Measurements from ENCODE around the gene PPFIBP2.

The PPFIBP2 gene

GRCh38 chr11:7555052-7555699 is 41.4 kb downstream of the PPFIBP2 start:
- DNase-seq, result no peak

GRCh38 chr11:7558046-7558445 is 44.2 kb downstream of the PPFIBP2 start:
- DNase-seq, result no peak

- no peak for DNase-seq
Observed at GRCh38 chr11:7559398-7560283, 45.8 kb downstream of the PPFIBP2 start.

GRCh38 chr11:7561562-7561961 is 47.8 kb downstream of the PPFIBP2 start:
- no peak for DNase-seq

DNA sequence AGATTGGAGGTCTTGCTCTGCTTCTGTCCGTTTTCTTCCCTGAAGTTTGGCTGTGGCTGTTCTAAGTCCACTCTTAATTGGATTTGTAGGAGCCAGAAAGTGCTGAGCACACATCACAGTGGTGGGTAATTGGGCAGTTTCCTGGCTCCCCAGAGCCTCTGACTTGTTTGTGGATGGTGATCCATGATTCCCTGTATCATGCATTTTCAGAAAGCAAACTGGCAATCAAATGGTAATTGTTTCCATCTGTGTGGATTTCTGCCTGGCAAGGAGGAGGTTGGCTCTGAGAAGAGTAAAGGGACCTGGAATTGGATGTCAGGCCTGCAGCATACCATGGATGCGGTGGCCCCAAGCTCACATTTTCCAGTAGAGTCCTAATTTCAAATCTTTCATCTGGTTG is 49.5 kb downstream of the PPFIBP2 start:
- DNase-seq, result no peak

- DNase-seq, result no peak
Observed at GRCh38 chr11:7564803-7565202, 51.0 kb downstream of the PPFIBP2 start.

- no peak for DNase-seq
Observed at GRCh38 chr11:7567311-7567710, 53.5 kb downstream of the PPFIBP2 start.

DNA sequence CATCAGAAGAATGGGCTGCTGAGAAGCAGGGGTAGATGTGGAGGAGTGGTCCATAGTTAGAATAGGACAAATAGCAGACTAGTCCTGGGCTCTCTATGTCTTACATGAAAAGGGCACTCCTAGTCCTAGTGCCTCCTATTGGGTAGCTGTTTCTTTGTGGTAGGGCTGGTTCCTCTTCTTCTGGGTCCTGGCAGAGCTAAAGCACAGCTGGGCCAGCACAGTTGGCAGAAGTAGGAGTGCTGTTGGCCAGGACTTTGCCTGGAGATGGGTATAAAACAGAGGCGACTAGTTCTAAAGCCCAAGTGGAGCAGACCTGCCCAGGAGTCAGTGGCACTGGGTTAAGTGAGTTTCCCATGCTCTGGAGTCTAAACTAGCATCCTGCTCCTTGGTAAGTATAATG is 55.2 kb downstream of the PPFIBP2 start:
- no peak for DNase-seq

- DNase-seq, result no peak
Observed at GRCh38 chr11:7570241-7570640, 56.4 kb downstream of the PPFIBP2 start.

- no peak for DNase-seq
Observed at GRCh38 chr11:7570938-7571521, 57.2 kb downstream of the PPFIBP2 start.

DNA sequence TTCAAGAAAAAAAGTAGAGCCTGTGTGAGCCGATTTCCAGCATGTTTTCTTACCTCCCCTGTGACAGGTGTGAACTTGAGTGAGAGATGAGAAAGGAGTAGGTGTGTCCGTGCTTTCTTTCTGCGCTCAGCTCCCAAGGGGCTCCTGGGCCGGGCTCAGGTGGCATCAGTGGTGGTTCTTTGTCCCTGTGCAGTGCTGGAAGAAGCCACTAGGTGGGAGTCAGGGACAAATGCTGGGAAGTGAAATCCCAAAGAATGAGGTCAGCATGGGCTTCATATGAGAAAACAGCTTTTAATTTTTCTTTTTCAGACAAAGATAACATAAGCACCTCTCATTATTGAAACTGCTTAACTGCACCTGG is 57.8 kb downstream of the PPFIBP2 start:
- no peak for DNase-seq

DNA sequence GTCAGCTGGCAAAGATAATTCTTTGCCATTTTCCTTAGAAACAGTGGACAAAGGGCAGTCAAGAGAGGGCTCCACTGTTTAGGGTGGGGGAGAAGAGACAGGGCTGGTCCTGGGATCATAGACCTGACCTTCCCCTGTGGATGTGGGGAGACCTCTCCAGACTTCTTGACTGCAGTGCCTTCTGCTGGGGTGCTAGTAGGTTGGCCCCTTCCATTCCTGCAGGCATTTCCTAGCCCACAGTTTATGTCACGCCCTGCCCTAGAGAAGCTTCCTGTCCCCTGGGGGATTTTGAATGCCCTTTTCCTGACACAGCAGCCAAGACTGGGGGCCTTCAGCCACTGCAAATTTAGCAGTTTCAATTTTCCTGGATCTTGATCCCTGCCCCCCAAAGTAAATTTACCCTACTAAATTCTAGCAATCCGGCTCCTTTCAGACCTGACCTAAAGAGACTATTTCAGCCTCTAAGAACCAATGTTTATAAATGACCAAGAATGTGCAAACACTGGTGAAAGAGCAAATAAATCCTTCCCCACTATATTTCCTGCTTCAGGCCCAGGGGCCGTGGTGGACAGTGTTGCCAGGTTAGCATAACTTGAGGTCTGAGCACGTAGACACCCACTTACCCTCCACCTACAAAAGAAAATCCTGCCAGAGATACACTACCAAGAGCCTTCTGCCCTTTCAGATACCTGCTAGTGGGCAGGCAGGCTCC is 58.4 kb downstream of the PPFIBP2 start:
- DNase-seq, result no peak

- DNase-seq, result no peak
Observed at GRCh38 chr11:7573193-7573557, 59.4 kb downstream of the PPFIBP2 start.

GRCh38 chr11:7573558-7574296 is 59.9 kb downstream of the PPFIBP2 start:
- DNase-seq, result no peak

DNA sequence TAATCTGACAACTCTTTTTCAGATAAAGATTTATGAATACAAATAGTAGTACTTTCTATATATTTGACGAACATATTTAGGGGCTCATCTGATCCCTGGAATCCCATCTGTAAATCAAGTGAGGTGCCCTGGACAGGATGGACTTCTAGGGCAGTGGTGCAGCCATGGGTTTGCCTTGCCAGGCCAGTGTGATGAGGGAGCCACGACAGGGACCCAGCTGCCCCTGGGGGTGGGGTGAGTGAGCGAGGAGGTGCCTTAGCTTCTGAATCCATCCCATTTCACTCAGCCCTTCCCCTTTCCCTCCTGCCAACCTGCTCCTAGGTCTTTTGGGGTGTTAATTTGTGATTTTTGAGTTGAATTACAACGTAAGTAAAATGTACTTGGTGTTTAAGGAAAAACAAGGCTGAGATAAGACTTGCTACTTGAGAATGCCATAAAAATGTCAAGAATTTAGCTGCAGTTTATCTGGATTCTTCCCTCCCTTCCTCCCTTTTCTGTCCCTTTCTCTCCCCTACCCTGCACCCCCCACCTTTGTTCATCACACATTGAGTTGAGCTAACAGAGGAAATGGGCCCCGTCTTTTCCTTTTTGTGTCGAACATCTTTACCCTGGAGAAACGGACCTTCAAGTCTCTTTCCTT is 60.8 kb downstream of the PPFIBP2 start:
- DNase-seq, result no peak

- DNase-seq, result no peak
Observed at GRCh38 chr11:7575841-7576725, 62.3 kb downstream of the PPFIBP2 start.

DNA sequence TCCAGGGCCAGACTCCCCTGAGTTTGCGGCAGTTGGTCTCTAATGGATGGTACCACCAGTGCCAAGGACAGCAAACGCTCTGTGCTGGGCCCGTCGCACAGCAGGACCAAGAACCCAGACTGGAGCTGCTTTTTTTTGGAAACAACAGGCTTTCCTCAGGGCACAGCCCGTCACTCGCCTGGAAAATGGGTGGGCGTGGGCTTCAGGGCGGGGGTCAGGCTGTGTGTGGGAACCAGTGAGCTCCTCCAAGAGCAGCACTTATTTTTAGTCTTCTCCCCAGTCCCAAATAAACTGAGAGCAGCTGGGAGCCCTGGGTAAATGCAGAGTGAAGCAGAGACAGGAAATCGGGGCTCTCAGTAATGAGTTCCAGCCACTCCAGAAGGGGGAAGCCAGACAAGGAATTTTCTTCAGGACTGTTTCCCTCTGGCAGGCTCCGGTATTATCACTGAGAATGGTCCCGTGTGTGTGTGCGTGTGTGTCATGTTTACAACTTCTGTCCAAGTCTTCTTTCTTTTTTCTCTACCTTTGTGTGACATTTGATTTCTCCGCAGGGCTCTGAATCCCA is 63.0 kb downstream of the PPFIBP2 start:
- no peak for DNase-seq

GRCh38 chr11:7577291-7578190 is 63.7 kb downstream of the PPFIBP2 start:
- DNase-seq, result no peak

DNA sequence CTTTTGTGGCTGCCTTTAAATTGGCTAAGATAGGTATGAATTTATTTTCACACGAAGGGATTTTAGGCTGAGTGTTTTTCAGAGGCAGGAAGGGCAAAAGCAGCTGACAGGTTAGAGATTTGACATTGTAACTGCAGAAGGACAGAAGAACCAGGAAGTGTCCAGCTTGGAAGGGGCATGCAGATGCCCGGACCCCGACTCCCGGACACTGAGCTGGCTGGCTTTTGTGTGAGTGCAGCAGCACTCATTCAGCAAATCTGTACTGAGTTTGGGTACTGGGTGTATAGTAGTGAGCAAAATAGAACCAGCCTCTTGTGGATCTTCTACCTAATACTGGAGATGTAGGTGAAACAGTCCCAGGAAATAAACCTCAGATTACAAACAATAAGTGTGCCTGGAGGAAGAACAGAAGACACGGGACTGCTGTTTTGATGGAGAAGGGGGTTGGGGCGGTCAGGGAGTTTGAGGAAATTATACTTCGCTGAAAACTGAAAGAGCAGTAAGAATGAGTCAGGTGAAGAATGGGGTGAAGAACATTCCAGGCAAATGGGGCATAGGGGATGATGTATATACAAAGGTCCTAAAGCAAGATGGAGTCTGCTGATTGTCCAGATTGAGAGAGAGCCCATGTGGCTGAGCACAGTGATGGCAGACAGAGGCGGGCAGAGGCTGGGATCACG is 64.6 kb downstream of the PPFIBP2 start:
- DNase-seq, result no peak

All from RPMI8226 (cell line).